ENCODE results near the gene YEATS4. TPM values are rescaled to one million over a fixed set of nuclear protein-coding genes. Genes with fewer than 3 reads are reported as not detected.

The YEATS4 gene
- total and polyA plus RNA-seq, 9 of the 15 experiments (the other 6 are each of a cell fraction or from before 2014, with no cell fraction given): 25.9 to 92.2 (median 49.2) TPM

DNA sequence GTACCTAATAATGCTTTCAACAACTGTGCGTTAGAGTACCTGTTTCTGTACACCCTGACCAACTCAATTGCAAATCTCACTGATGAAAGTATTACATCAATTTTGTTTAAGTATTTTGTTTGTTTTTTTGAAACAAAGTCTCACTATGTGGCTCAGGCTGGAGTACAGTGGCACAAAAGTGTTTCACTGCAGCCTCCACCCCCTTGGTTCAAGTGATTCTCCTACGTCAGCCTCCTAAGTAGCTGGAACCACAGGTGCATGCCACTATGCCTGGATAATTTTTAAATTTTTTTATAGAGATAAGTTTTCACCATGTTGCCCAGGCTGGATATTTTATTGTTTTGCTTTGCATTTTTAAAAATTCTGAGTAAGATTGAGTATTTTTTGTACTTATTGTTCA is 46.7 kb downstream of the YEATS4 start:
- ChIA-PET POLR2A (no interaction called here), CTCF (ENCODE audit: low intra/inter-chr PET ratio) (no interaction called here)
- Histone ChIP-seq H3K36me3 (ENCODE audit: control insufficient read depth, insufficient read depth, low read length) (no peaks in the 10 kb centered on the region), H3K9me3 (replicated peaks; ENCODE audit: control insufficient read depth, insufficient read depth, low read depth, low read length) (no peaks in the 10 kb centered on the region), H3K27ac (ENCODE audit: extremely low read depth, low read depth, low read length) (no peak overlapping the region), H3K9ac (ENCODE audit: insufficient read depth in 1 of 2, low read depth in 2 of 2, low read length in 2 of 2) (no peak overlapping the region), H3K4me3 (no peak overlapping the region), H3K9me1 (ENCODE audit: control insufficient read depth, insufficient read depth, low read length) (no peaks in the 10 kb centered on the region), H3K4me2 (ENCODE audit: insufficient read depth, low read length) (no peak overlapping the region), H3K27me3 (ENCODE audit: control insufficient read depth in 2 of 2, insufficient read depth in 2 of 2, low read length in 2 of 2) (no peaks in the 10 kb centered on the region), H2AFZ (ENCODE audit: low read depth, low read length) (no peak overlapping the region), H3K79me2 (ENCODE audit: control insufficient read depth, insufficient read depth, low read length) (no peaks in the 10 kb centered on the region), H3K4me1 (replicated peaks in 1 of 2; ENCODE audit: control insufficient read depth in 2 of 2, insufficient read depth in 2 of 2, low read length in 2 of 2) (no peaks in the 10 kb centered on the region), H4K20me1 (replicated peaks; ENCODE audit: control insufficient read depth, insufficient read depth, low read length) (no peaks in the 10 kb centered on the region)
- WGBS (ENCODE audit: insufficient coverage, low coverage, missing lambda C conversion rate): 79% methylated on average over 2 of the region's 2 CpGs
- no peak for DNase-seq (ENCODE audit: extremely low read depth in 1 of 4, low spot score in 3 of 4)
- no TSS peak for BruUV-seq (replicated peaks)
- TF ChIP-seq SMARCA5 (IDR thresholded peaks at IDR 0.05): no peak
- no peak for FAIRE-seq
- intact Hi-C loops (cut with micrococcal nuclease) (no loop called here), in situ Hi-C loops (cut with MboI) (no loop called here)
- no peak for ATAC-seq

DNA sequence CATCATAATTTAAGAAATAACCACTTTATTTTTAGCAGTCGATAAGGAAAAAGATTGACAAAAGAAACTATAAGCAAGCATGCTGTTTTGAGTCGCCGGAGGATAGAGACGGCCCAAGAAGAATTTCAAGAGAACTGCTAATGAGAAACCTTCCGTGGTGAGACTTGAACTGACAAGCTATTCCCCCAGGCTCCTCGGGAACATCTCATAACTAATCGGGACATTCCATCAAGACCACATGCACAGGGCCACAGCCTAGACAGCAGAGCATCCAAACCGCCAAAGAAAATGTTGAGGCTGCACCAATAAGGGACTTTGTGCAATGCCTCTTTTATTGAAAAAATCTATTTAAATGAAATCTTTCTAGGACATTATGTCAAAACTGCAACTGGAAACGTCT is 51.0 kb downstream of the YEATS4 start:
- POLR2A ChIA-PET: no interaction called here
- H4K20me1 ChIP-seq (replicated peaks; ENCODE audit: control insufficient read depth, insufficient read depth, low read length): no peaks in the 10 kb centered on the region
- TF ChIP-seq, protein P1, sequence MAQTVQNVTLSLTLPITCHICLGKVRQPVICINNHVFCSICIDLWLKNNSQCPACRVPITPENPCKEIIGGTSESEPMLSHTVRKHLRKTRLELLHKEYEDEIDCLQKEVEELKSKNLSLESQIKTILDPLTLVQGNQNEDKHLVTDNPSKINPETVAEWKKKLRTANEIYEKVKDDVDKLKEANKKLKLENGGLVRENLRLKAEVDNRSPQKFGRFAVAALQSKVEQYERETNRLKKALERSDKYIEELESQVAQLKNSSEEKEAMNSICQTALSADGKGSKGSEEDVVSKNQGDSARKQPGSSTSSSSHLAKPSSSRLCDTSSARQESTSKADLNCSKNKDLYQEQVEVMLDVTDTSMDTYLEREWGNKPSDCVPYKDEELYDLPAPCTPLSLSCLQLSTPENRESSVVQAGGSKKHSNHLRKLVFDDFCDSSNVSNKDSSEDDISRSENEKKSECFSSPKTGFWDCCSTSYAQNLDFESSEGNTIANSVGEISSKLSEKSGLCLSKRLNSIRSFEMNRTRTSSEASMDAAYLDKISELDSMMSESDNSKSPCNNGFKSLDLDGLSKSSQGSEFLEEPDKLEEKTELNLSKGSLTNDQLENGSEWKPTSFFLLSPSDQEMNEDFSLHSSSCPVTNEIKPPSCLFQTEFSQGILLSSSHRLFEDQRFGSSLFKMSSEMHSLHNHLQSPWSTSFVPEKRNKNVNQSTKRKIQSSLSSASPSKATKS (CRISPR knock-in tag; IDR thresholded peaks at IDR 0.05): no peak
- no peak for TF ChIP-seq ZNF124 (CRISPR knock-in tag; IDR thresholded peaks at IDR 0.05)
- no peak for TF ChIP-seq ZBTB8A (IDR thresholded peaks at IDR 0.05; ENCODE audit: partially characterized antibody)
- TF ChIP-seq SAFB2 (IDR thresholded peaks at IDR 0.05; ENCODE audit: borderline replicate concordance, low read depth, low read length, severe bottlenecking): no peak
- TF ChIP-seq MEIS2 (IDR thresholded peaks at IDR 0.05; ENCODE audit: partially characterized antibody): no peak
- no peak for TF ChIP-seq SMARCA4 (IDR thresholded peaks at IDR 0.05)
- TF ChIP-seq NCOA6 (IDR thresholded peaks at IDR 0.05): no peak
- TF ChIP-seq ZNF830 (CRISPR knock-in tag; IDR thresholded peaks at IDR 0.05): no peak
- DNase-seq (ENCODE audit: extremely low read depth in 1 of 4, low spot score in 3 of 4) (no peak), ATAC-seq (no peak), FAIRE-seq (no peak)
- no peaks in the 10 kb centered on the region for H3K27me3 ChIP-seq (ENCODE audit: control insufficient read depth in 2 of 2, insufficient read depth in 2 of 2, low read length in 2 of 2)
- H3K79me2 ChIP-seq (ENCODE audit: control insufficient read depth, insufficient read depth, low read length): no peaks in the 10 kb centered on the region
- in situ Hi-C loops (cut with MboI) (no loop called here), intact Hi-C loops (cut with micrococcal nuclease) (loop anchor here (10.0 kb wide), 1 partner anchor 256 kb away; no protein-coding TSS in a partner anchor)
- BruUV-seq (replicated peaks): no TSS peak
- no peak overlapping the region for H3K4me3 ChIP-seq
- CTCF ChIA-PET (ENCODE audit: low intra/inter-chr PET ratio): no interaction called here
- H3K9ac ChIP-seq (ENCODE audit: insufficient read depth in 1 of 2, low read depth in 2 of 2, low read length in 2 of 2): no peak overlapping the region
- WGBS (ENCODE audit: insufficient coverage, low coverage, missing lambda C conversion rate): 51% methylated on average over 9 of the region's 9 CpGs
- no peaks in the 10 kb centered on the region for H3K9me1 ChIP-seq (ENCODE audit: control insufficient read depth, insufficient read depth, low read length)
- no peaks in the 10 kb centered on the region for H3K36me3 ChIP-seq (ENCODE audit: control insufficient read depth, insufficient read depth, low read length)
- no peaks in the 10 kb centered on the region; a peak in 1 of 5 replicates for H3K4me1 ChIP-seq (replicated peaks in 1 of 2; ENCODE audit: control insufficient read depth in 2 of 2, insufficient read depth in 2 of 2, low read length in 2 of 2)
- no peaks in the 10 kb centered on the region for H3K9me3 ChIP-seq (replicated peaks; ENCODE audit: control insufficient read depth, insufficient read depth, low read depth, low read length)
- H3K4me2 ChIP-seq (ENCODE audit: insufficient read depth, low read length): no peak overlapping the region
- H3K27ac ChIP-seq (ENCODE audit: extremely low read depth, low read depth, low read length): no peak overlapping the region
- no peak overlapping the region for H2AFZ ChIP-seq (ENCODE audit: low read depth, low read length)
